Esophagus (tissue), 2 donors: ENCODE results near the gene KIRREL3. TPM values are rescaled to one million over a fixed set of nuclear protein-coding genes. Genes with fewer than 3 reads are reported as not detected.

Experiments
- H3K27ac ChIP-seq, 2 donors: one replicate each; pipeline ENCODE4 v1.5.1; 2013; ENCODE audit warnings: low read depth in 2 of 2, mild to moderate bottlenecking in 2 of 2, inconsistent platforms in 1 of 2, low read length in 1 of 2, moderate library complexity in 1 of 2
- H3K27me3 ChIP-seq, 2 donors: one replicate each; pipeline ENCODE4 v1.6.1; 2013; ENCODE audit warnings: low read length in 2 of 2, control low read depth in 1 of 2, mild to moderate bottlenecking in 1 of 2; ENCODE audit not compliant: insufficient read depth in 2 of 2, control insufficient read depth in 1 of 2
- H3K36me3 ChIP-seq, 2 donors: one replicate each; pipeline ENCODE4 v1.6.1; 2013; ENCODE audit warnings: low read length in 1 of 2; ENCODE audit not compliant: control insufficient read depth in 2 of 2, insufficient read depth in 2 of 2
- H3K4me1 ChIP-seq, 2 donors: one replicate each; pipeline ENCODE4 v1.6.1; 2013; ENCODE audit warnings: low read length in 1 of 2; ENCODE audit not compliant: control insufficient read depth in 2 of 2, insufficient read depth in 2 of 2
- H3K4me3 ChIP-seq, 2 donors: one replicate each; pipeline ENCODE4 v1.5.1; 2013; ENCODE audit warnings: low read length in 2 of 2, mild to moderate bottlenecking in 2 of 2, low read depth in 1 of 2, moderate library complexity in 1 of 2
- H3K9me3 ChIP-seq, 2 donors: one replicate each; pipeline ENCODE4 v1.6.1; 2013; ENCODE audit warnings: mild to moderate bottlenecking in 2 of 2, low read depth in 1 of 2, low read length in 1 of 2, moderate library complexity in 1 of 2; ENCODE audit not compliant: control insufficient read depth in 2 of 2, insufficient read depth in 1 of 2
- WGBS, 2 donors: extraction: QIAGEN DNeasy Blood & Tissue Kit; methylation state at CpG; one replicate each; pipeline ENCODE4 v1.1.7; 2013; 5-methylcytosine and 5-hydroxymethylcytosine counted together
- polyA plus RNA-seq, 2 donors: library from polyadenylated mRNA; stranded (reverse); fragments of 200-250 nt; gene quantifications; one replicate each; pipeline ENCODE4 v1.2.3, GENCODE V29; 2013
- donor health status: healthy with polysubstance abuse.
- donor health status: Bipolar disorder and iron deficiency.

KIRREL3 gene
- polyA plus RNA-seq, 2 donors, result 0.05 to 0.12 TPM

DNA sequence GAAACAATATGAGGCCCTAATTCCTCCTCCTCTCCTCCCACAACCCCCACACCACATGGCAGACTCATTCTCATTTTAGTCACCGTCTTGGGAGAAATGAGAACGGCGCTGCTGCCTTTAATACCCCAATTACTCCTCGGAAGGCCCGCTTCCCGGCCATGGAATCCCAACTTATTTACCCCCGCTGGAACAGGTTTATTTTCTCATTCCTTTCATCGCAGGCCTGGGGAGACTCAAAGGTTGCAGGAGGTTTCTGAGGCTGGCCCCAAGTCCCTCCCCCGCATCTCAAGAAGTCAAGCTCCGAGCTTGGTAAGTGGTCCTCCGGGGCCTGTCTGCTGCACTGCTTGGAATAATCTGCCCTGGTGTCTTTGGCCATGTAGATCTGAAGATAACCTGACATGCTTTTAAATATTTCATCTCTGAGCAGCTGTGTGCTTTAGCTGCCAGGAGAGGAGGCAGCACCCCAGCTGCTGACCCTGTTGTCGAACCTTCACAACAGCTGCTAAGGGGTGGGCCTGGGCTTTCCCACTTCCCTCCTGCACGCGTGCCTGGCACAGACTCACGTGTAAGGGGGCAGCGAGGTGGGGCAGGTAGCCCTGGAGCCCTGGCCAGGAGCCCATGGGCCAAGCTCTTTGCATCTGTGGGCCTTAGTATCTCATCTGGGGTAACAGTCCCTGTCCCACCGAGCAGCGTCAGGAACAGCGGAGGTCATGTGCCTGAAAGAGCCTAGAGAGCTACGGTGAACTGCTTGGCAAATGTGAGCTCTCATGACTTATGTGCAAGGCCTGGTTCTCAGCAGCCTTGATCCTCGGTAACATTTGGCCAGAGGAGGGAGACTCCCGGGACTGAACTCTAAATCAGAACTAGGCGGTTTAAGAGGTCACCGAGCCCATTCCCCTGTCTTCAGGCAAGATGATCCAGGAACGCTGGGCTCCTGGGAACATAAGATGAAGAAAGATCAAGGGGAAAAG, 480.5 kb downstream of the KIRREL3 start:
- no peaks in the 10 kb centered on the region for H3K4me1 ChIP-seq
- no peaks in the 10 kb centered on the region for H3K9me3 ChIP-seq
- 76 to 78% methylated on average over 25 of the region's 25 CpGs for WGBS, 2 donors
- H3K27me3 ChIP-seq, result no peaks in the 10 kb centered on the region
- no peak overlapping the region for H3K4me3 ChIP-seq
- H3K36me3 ChIP-seq, result no peaks in the 10 kb centered on the region
- H3K27ac ChIP-seq, result no peak overlapping the region

DNA sequence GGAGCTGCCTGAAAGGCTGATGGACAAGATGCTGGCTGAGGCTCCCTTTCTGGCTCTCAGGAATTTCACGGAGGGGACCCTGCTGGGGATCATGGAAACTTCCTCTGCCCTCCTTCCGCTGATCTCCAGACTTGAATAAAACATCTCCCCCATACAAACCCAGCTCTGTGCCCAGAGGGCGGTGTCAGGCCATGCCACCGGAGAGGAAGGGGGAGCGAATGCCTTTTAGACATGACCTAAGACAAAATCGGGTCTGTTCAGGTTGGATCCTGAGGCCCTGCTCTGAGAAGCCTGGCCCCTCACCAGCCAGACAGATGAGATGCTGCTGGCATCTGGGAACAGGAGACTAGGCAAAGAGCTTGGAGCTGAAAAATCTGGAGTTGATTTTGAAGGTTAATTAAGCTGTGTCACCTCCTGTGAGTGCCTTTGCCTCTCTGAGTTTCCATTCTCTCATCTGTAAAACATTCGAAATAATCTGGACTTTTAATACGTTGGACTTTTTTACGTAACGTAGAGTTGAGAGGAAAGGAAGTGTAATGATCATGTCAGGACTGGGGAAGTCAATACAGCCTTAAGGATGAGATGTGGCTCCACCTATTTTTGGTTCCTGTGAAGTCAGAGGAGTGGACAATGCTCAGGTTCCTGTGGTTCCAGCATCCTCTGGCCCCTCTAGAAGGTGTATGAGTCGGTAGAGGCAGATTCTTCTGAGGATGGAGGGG, 481.4 kb downstream of the KIRREL3 start:
- H3K4me1 ChIP-seq, result no peaks in the 10 kb centered on the region
- H3K4me3 ChIP-seq, result no peak overlapping the region
- no peaks in the 10 kb centered on the region for H3K36me3 ChIP-seq
- no peak overlapping the region for H3K27ac ChIP-seq
- H3K27me3 ChIP-seq, result no peaks in the 10 kb centered on the region
- H3K9me3 ChIP-seq, result no peaks in the 10 kb centered on the region
- WGBS, 2 donors, result 82 to 83% methylated on average over 11 of the region's 11 CpGs

DNA sequence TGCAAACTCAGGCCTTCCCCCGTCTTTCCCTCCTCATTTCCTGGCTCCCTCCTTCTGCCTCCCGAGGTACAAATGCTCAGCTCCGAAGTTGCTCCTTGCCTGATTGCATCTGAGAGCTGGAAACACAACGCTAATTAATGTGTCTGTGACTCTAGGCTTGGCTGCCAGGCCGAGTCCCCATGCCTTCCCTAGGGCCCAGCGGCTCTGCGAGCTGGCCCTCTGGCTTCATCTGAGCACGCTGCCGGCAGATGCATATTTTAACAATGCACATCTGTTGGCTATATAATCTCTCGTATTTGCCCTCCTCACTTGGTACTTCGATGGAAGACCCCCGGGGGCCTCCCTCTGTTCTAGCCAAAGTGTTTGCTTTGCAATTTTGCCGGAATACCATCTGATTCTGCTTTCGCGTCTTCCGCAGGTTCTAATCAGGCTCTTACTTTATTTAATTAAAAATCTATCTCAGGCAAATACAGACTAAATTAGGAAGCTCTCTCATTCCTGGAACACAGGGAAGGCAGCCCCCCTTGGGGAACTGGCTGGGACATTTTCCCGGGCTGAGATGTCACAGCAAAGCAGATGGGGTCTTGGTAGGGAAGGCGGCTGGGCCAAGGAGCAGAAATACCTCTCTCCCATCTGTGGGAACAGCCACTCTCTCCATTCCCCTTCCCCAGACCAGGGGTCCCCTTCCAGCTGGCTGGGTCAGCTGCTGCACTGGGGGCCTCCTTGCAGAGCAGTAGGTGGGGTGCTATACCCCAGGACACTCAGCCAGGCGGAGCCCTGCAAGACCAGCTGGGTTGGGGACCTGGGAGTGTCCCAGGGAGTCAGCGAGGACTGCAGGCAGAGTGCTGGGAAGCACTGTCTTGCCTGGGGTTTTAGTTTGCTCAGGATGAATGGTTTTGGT, 482.2 kb downstream of the KIRREL3 start:
- Histone ChIP-seq H3K9me3 (no peaks in the 10 kb centered on the region), H3K27ac (no peak overlapping the region), H3K27me3 (no peaks in the 10 kb centered on the region), H3K4me3 (no peak overlapping the region), H3K36me3 (no peaks in the 10 kb centered on the region), H3K4me1 (no peaks in the 10 kb centered on the region)
- WGBS, 2 donors, result 75 to 76% methylated on average over 20 of the region's 20 CpGs

DNA sequence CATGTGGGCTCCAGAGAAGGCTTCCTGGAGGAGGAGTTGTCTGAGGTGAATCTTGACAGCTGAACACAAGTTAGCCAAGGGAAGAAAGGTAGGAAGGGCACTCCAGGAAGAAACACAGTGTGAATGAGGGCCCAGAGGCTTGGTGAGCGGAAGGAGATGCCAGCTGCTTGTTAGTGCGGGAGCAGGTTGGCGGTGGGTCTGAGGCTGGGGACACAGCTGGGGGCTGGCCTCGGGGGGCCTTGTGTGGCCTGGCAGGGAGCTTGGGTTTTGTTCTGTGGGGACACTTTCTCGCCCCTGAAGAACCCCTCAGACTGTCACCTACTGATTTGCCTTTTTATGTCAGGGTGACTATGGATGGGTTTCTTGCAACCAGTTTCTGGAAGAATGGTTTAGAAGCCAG, 485.1 kb downstream of the KIRREL3 start:
- no peak overlapping the region for H3K27ac ChIP-seq
- H3K4me1 ChIP-seq, result no peaks in the 10 kb centered on the region
- 90 to 91% methylated on average over 5 of the region's 5 CpGs for WGBS, 2 donors
- H3K4me3 ChIP-seq, result no peak overlapping the region
- no peaks in the 10 kb centered on the region for H3K27me3 ChIP-seq
- H3K9me3 ChIP-seq, result no peaks in the 10 kb centered on the region
- no peaks in the 10 kb centered on the region for H3K36me3 ChIP-seq

DNA sequence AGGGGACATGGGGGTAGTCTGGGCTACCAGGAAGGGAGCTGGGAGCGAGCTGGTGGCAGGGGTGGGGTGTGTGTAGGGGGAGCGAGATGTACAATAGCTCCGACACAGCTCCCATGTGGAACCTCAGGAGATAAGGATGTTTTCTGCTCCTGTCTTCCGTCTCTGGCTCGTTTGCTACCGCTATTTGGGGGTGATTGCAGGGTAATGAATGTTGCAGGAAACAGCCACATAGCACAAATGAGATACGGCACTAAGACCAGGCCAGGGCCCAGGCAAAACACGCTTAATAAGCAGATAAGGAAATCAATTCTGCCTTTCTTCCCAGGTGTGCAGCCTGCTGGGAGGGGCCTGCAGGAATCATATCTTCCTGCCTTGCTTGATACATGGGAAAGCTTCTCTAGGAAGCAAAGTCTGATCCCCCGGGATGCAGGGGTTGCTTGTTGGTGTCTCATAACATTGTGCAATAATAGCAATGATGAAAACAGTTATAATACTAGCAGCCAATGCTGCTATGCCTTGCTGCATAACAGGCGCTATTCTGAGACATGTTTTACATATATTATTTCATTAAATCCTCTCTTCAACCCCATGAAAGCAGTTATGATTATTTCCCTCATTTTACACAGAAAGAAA, 486.4 kb downstream of the KIRREL3 start:
- WGBS, 2 donors, result 64 to 77% methylated on average over 10 of the region's 10 CpGs
- Histone ChIP-seq H3K4me3 (no peak overlapping the region), H3K27ac (no peak overlapping the region), H3K27me3 (no peaks in the 10 kb centered on the region), H3K36me3 (no peaks in the 10 kb centered on the region), H3K9me3 (no peaks in the 10 kb centered on the region), H3K4me1 (no peaks in the 10 kb centered on the region)

DNA sequence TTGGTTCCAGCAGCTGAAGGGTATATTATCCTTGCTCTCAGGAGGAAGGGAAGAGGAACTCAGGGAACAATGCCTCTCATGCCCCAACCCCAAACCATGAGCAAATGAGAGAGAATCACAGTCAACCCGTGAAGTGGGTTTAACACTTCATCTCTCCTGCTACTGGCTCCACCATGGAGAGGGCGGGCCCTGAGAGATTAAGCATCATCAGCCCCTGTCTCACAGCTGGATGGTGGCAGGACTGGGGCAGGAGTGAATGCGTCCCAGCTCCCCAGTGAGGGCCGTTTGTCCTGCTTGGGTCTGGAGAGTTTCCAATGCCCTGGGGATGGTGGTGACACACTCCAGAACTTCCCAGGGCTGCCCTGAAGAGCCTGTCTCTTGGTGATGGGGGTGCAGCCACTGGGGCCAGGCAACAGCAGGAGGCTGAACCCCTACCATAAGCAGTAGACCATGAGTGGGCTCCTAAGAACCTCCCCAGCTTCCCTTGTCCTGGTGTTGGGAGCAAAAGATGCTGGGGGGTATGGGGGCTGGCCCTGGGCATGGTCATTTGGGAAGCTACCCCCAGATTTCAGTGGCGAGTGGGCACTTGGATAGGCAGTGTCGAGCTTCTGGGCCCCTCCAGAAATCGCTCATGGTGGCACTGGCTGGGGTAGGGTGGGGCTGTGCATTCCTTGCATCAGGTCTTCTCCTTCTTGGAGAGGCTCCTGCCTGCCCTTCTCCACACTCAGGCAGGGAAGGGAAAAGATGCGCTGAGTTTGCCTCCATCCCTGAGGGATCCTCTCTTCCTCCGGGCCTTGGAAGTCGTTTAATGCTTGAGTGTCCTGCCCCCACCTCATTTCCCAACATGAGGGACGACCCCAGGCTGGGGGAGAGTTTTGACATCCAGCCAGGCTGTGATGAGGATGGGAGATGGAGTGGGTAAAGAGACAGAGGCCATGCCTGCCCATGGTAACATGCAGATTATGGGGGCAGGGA, 487.5 kb downstream of the KIRREL3 start:
- Histone ChIP-seq H3K27ac (no peak overlapping the region), H3K9me3 (no peaks in the 10 kb centered on the region), H3K4me3 (no peak overlapping the region), H3K4me1 (no peaks in the 10 kb centered on the region), H3K27me3 (no peaks in the 10 kb centered on the region), H3K36me3 (no peaks in the 10 kb centered on the region)
- 64 to 66% methylated on average over 11 of the region's 11 CpGs for WGBS, 2 donors

DNA sequence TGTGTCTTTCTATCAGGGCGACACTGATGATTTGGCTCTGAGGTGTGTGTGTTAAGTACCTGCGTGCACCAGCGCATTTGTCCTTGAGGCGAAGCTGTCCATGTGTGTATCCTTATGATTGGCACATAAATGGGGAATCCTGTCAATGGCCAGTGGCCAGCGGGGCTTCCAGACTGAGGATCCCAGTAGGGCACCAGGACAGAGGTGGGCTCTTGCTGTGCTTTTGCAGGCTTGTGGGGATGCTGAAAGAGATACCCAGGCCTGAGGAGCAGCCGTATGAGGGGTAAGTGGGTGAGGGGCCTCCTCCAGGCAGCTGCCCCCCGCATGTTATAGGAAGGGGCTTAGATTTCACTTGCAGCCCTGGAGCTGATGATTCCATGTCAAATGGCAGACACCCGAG, 488.3 kb downstream of the KIRREL3 start:
- H3K36me3 ChIP-seq, result no peaks in the 10 kb centered on the region
- no peaks in the 10 kb centered on the region for H3K9me3 ChIP-seq
- no peak overlapping the region for H3K27ac ChIP-seq
- no peaks in the 10 kb centered on the region for H3K4me1 ChIP-seq
- WGBS, 2 donors, result 82% methylated on average over 8 of the region's 8 CpGs
- H3K27me3 ChIP-seq, result peaks cover 0 to 2% of the 10 kb centered on the region in 2 donors
- no peak overlapping the region for H3K4me3 ChIP-seq

DNA sequence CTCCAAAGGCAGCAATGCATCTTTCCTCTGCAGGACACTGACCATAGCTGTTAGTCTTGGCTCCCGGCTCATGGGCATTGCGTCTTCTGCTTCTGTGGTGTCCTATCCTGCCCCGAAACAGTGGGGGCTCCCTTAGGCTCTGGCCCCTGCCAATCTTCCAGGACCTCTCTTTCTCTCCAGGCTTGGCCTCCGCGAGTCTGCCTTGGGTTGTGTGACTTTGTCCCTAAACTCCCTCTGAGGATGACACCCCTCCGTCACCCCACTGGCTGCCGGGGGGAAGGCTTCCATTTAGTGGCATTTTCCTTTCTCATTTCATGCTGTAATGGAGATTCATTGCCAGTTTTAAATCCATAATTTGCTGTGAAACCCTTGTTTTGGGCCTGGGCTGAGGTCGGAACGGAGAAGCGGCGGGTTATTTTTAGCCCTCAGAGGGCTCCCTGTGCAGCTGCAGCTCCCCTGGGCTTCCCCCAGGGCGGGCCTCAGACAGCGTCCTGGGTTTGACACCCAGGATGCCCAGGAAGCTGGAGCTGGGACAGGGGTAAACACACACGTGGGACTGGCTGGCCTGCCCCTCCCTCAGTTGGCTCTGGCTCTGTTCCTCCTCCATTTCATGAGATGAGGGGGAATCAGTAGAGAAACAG, 489.0 kb downstream of the KIRREL3 start:
- Histone ChIP-seq H3K36me3 (no peaks in the 10 kb centered on the region), H3K9me3 (no peaks in the 10 kb centered on the region), H3K4me3 (no peak overlapping the region), H3K4me1 (no peaks in the 10 kb centered on the region), H3K27ac (no peak overlapping the region), H3K27me3 (peaks cover 0 to 2% of the 10 kb centered on the region in 2 donors)
- 72 to 73% methylated on average over 14 of the region's 14 CpGs for WGBS, 2 donors
